RPMI7951 (cell line): ENCODE data around the gene ANKRD26. TPM values are rescaled to one million over a fixed set of nuclear protein-coding genes. Genes with fewer than 3 reads are reported as not detected.
A peak's percentile ranks its signal among the peaks of the same experiment; 100 is the strongest.

Experiments used
- DNase-seq: peaks from one replicate; pipeline ENCODE4 v3.0.0-alpha.2; 2012; ENCODE audit warnings: low read depth
- total RNA-seq: library from RNA; depleted of rRNA; stranded (reverse); fragments of >200 nt; shearing (Covaris generic); gene quantifications from 2 replicates; pipeline ENCODE4 v1.2.3, GENCODE V29; 2014; rRNA removed

Gene ANKRD26
- total RNA-seq, 1 experiment from 2014 or later = 13.6 TPM

DNA sequence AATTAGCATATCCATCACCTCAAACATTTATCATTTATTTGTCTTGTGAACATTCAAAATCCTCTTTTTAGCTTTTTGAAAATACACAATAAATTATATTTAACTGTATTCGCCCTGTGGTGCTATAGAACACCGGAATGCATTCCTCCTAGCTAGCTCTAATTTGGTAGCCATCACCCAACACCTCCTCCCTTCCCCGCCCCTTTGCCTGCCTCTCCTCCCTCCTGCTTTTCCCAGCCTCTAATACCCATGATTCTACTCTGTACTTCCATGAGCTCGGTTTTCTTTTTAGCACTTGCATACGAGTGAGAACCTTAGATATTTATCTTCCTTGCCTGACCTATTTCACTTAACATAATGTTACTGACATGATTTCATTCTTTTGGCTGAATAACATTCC, 80.1 kb downstream of the ANKRD26 start:
- DNase-seq = no peak

DNA sequence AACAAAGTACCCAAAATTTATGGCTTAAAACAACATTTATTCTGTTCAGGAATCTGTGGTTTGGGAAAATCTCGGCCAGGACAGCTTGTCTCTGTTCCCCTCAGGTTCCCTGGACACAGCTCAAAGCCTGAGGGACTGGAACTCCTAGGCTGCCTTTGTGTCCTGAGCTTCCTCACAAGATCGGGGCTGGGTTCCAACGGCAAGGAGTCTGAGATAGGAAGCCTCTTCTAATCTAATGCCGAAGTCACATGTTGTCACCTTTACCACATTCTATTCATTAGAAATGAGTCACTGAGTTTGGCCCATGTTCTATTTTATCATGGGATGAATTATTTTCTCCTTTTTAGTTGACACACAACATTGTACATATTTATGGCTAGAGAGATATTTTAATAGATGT, 80.5 kb downstream of the ANKRD26 start:
- DNase-seq = peak; percentile 9

DNA sequence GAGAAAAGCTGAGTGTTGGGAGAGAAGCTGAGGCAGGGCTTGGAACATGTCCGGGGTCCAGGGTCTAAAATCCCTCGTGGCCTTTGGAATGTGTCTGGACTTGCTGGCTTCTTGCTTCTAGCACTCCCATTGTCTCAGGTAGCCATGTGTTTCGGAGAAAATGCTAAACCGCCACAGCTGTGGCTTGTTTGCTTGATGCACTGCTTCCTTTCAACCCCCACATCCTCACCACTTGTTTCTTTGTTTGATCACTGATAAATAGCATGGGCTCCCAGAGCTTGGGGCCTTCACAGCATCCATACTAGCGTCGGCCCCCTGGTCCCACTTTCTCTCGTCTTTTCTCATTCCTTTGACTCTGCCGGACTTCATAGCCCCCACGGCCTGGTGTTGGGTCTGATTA, 102.7 kb downstream of the ANKRD26 start:
- DNase-seq = no peak

DNA sequence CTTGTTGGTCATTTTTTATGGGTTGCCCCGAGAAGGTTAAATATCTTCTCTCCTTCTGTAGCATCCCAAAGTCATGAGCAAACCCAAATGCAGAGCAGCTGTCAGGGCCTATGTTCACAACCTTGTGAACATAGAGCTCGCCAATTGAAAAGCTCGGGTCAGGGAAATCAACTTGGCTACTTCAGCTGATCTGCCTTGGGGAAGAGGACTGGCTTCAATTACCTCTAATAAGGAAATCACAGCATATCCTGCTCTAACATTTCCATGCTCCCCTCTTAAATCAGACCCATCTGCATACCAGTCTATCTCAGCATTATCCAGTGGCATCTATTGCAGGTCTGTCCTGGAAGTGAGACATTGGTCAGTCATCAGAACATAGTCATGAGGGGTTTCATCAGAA, 105.6 kb downstream of the ANKRD26 start:
- no peak for DNase-seq

DNA sequence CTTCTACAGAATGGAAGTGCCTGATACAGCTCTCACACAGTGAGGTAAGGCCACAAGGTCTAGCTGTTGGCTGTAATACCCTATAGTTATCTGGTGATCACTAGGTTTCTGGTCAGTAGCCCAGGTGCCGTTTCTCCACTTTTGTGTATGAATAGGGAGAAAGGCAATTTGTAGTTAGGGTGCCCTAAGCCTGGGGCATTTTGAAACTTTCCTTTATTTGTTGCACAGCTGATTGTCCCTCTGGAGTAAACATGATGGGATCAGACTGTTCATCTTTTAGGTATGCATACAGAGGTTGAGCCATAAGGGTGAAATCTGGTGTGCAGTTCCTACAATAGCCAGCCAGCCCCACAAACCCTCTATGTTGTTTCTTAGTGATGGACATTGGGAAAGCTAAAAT, 112.4 kb downstream of the ANKRD26 start:
- no peak for DNase-seq

DNA sequence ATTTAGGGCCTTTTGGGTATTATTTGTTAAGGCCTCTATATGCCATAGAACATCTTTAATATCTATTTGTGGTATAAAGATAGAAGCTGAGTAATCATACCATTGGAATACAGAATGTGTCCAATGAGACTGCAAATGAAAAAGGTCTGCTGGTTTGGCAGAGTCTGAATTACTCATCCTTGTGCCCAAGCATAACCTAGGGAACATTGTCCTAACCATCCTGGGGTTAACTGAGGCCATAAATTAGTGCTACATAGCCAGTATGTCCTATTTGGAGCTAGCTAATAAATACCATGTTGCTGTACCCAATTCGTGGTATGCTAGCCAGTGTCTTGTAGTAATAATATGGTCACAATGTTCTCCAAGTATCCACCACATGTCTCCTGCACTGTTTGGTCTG, 117.1 kb downstream of the ANKRD26 start:
- DNase-seq = no peak

DNA sequence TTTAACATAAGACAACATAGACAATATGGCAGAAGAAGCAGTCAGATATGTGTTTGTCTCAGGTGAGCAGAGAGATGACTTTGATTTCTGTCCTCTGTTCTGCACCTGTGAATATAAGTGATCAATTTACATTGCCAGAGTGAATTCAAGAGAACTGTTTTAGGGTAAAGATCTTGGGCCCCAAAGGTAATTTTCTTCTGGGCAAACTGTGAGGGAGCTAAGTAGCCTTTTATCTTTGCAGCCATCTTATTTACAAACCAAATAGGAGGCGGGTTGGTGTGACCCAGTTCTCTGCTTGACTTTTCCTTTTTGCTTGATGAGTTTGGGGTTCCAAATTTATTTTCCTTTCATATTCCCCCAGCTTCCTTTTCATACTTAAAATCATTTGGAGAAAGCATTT, 118.2 kb downstream of the ANKRD26 start:
- no peak for DNase-seq

DNA sequence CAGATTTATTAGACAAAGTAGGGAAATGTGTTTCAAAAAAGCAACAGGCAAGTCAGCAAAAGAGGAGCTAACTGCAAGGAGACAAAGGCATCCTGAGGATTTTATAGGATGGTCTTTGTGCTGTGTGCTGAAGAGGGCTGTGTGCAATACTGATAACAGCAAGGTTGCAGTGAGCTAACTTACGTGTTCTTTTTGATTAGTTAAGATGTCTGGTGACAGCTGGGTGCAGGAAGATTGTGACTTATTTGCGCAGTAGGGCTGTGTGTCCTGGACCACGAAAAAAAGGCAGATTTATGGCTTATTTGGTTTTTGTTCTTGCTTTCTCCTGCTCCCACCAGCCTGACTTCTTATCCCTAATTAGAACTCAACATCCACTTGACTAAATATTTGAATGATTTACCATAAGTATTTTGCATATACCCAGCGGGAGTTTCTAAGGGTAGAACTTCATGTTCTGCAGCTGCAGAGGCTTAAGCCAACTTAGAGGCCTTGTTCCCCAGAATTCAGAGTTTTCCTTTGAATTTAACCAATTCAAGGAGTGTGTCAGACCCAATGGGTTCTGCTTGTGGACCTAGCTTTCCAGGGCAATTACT, 119.0 kb downstream of the ANKRD26 start:
- no peak for DNase-seq

DNA sequence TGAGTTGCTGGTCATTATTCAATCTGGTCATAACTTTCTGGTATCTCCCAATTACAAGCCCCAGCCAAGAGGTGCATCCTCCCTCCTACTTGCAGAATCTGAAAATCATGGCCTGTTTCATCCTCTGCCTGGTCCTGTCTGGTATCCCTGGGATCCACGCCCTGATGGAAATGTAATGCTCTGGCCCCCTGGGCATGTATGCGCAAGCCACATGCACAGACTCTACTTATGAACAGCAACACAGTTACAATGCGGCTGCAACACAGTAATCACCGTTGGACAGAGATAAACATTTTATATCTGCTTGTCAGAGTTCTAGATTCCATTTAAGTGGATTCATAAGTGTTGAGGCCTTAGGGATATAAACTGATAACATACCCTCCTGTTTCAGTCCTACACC, 121.8 kb downstream of the ANKRD26 start:
- no peak for DNase-seq

DNA sequence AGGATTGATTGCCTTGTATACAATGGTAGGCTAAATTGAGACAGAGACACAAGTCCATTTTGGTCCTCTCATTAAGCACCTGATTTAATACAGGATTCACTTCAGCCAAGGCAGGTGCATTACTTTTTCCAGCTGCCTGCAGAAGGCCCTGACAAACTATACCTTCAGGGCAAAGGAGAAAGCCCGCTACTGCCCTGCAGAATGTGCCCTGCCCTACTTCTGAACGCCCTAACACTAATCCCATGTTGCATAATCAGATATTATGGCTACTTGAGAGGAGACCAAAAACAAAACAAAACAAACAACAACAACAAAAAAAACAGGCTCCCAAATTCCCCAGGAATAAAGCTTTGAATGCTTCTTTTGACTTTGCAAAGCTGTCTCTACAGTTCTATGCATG, 122.7 kb downstream of the ANKRD26 start:
- DNase-seq = no peak

DNA sequence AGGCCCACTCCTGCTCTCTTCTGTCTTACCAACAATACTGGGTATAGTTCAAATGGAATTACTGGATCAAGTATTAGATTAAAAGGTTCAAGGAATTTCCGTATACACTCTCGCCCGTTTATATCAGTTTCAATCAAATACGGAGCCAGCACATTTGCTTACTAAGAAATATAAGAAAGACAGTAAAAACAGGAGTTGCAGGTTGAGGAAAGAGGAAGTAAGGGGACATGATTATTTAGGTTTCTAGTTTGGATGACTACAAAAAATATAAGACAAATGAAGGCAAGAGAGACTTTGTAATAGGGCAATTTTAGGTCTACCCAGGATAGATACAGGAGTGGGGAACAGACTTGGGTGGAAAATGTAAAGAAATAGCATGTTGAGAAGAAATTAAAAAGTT, 129.6 kb downstream of the ANKRD26 start:
- no peak for DNase-seq

DNA sequence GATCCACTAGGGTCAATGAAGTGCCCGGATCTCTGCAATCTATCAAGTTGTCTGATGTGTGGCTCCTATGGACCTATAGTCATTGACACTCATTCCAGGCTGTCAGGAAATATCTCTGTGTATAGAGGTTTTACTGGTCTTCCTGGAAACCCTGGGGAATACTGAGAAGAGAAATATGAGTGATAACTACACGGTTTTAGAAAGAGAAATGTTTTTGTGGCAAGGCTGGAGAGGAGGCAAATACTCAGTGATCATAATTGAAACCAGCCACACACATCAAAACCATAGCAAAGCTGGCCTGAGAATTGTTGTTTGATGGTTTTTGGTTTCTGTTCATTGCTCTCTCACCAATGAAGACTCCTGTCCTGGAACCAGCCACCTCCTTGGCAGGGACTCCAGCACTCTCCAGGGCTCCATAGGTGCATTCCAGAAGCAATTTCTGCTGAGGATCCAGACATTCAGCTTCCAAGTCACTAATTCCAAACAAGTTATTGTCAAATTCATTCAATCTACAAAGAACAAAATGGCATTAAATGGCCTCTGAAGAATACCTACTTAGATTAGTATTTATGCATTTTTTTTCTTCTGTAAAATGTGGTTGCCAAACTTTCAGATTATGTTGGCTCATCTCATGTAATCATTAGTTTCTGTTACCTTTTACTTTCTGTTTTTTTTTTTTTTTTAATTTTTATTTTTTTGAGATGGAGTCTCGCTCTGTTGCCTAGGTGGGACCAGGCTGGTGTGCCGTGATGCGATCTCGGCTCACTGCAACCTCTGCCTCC, 131.0 kb downstream of the ANKRD26 start:
- DNase-seq = no peak

DNA sequence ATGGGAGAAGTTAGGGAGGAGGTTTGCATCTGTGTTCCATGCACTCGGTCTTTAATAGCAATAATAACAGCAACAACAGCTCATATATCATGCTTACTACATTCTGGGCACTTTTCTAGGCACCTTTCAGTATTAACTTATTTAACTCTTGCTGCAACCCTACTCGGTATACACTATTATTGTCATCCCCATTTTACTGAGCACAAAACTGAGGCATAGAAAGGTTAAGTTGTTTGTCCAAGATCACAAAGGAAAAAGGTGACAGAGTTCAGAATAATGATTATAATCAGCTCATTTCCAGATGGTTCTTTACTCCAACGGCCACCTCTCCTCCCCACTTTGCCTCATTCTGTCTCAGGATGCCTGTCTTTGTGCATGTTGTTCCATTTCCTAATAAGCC, 137.5 kb downstream of the ANKRD26 start:
- DNase-seq = no peak

DNA sequence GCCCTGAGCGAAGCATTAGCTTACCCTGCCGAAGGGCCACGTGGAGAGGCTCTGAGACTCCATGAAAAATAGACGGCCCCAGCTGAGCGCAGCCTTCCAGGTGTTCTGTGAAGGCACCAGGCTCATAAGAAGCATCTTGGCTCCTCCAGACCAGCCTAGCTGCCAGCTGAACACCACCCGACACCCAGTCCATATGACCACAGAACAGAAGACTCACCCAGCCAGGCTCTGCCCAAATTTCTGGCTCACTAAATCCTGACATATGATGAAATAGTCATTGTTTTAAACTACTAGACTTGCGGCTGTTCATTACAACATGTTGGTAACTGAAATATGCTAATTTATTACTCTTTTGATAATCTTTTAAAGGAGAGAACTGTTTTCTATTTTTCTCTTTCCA, 140.0 kb downstream of the ANKRD26 start:
- DNase-seq = no peak

DNA sequence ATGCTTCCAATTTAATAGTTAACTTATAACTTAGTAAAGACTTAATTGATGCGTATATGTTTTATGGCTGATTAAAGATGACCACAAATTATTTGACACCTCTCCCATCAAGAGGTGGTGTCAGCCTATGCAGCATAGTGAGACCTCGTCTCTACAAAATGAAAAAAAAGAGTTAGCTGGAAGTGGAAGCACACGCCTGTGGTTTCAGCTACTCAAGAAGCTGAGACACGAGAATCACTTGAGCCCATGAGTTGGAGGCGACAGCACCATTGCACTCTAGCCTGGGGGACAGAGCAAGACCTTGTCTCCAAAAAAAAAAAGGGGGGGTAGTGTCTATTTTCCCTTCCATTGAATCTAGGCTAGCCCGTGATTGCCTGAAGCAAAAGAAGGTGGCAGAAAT, 140.5 kb downstream of the ANKRD26 start:
- no peak for DNase-seq

Other genes with a start within 250 kb of the ANKRD26 start
- gene ABI1, start 239.5 kb downstream of the ANKRD26 start, total RNA-seq = 69.0 and 70.9 TPM in 2 replicates
- 162 and 165 TPM in 2 replicates for gene YME1L1, start 53.9 kb upstream of the ANKRD26 start, total RNA-seq
- 35.1 and 36.5 TPM in 2 replicates for gene MASTL, start 54.9 kb upstream of the ANKRD26 start, total RNA-seq
- 28.2 and 29.1 TPM in 2 replicates for gene ACBD5, start 140.3 kb upstream of the ANKRD26 start, total RNA-seq